Nephron (organoid): ENCODE measurements around the gene ACSF3.
"Not testable (repeated sequence)": the region's sequence is repeated elsewhere in the genome, so short reads cannot be mapped to it uniquely, and the experiment has no call there.

Source experiments
- H3K27ac Mint-ChIP-seq, 3 experiments: 2 replicates each; pipeline ENCODE4 v1.8.0; 2020; ENCODE audit warnings: mixed read lengths in 3 of 3, mild to moderate bottlenecking in 2 of 3, moderate library complexity in 1 of 3
- H3K27me3 Mint-ChIP-seq: 2 replicates; pipeline ENCODE4 v1.8.0; 2021; ENCODE audit warnings: low read depth, mild to moderate bottlenecking, moderate library complexity, mixed read lengths
- H3K36me3 Mint-ChIP-seq: 2 replicates; pipeline ENCODE4 v1.8.0; 2020; ENCODE audit warnings: low read depth, mixed read lengths
- H3K4me1 Mint-ChIP-seq: 2 replicates; pipeline ENCODE4 v1.8.0; 2020; ENCODE audit warnings: mixed read lengths
- H3K4me3 Mint-ChIP-seq, 3 experiments: 2 replicates each; pipeline ENCODE4 v1.8.0; 2020; ENCODE audit warnings: mild to moderate bottlenecking in 3 of 3, mixed read lengths in 3 of 3, moderate library complexity in 2 of 3
- H3K9me3 Mint-ChIP-seq: 2 replicates; pipeline ENCODE4 v1.8.0; 2020; ENCODE audit warnings: mixed read lengths
- TF ChIP-seq, protein P1 (sequence below), 3 experiments: fragments of 200-600 bp; sonication (generic); IDR thresholded peaks; one replicate each; pipeline ENCODE4 v1.5.0; 2021; ENCODE audit warnings: antibody characterized with exemption in 3 of 3; ENCODE audit not compliant: unreplicated experiment in 3 of 3

ACSF3 gene

DNA sequence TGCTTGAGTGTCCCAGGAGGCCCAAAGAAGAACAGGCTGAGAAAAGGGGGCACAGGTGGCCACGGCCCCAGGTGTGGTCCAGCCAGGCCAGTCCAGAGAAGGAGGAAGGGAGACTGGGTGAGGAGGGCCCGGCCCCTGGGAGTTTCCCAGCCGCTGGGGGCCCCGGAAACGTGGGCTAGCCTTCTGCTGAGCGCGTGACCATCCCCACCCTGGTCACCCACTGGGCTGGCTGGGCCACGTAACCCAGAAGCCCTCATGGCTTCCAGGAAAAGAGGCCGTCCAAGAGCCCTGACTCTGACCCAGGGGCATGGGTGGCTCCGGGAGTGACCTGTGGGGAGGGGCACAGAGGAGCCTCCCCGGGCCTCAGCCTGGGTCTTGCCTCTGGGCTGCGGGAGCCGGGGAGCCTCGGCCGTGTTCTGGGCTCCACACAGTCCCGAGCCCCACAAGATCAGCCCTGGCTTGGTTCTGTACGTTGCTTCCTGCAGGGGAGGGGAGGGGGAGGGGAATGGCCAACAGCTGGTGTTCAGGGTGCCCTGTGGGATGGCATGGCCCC is 29.8 kb upstream of the ACSF3 start:
- no peaks in the 10 kb centered on the region for H3K4me1 Mint-ChIP-seq
- TF ChIP-seq, protein P1, sequence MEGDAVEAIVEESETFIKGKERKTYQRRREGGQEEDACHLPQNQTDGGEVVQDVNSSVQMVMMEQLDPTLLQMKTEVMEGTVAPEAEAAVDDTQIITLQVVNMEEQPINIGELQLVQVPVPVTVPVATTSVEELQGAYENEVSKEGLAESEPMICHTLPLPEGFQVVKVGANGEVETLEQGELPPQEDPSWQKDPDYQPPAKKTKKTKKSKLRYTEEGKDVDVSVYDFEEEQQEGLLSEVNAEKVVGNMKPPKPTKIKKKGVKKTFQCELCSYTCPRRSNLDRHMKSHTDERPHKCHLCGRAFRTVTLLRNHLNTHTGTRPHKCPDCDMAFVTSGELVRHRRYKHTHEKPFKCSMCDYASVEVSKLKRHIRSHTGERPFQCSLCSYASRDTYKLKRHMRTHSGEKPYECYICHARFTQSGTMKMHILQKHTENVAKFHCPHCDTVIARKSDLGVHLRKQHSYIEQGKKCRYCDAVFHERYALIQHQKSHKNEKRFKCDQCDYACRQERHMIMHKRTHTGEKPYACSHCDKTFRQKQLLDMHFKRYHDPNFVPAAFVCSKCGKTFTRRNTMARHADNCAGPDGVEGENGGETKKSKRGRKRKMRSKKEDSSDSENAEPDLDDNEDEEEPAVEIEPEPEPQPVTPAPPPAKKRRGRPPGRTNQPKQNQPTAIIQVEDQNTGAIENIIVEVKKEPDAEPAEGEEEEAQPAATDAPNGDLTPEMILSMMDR (IDR thresholded peaks at IDR 0.05; ENCODE audit: unreplicated experiment in 3 of 3): no peak

DNA sequence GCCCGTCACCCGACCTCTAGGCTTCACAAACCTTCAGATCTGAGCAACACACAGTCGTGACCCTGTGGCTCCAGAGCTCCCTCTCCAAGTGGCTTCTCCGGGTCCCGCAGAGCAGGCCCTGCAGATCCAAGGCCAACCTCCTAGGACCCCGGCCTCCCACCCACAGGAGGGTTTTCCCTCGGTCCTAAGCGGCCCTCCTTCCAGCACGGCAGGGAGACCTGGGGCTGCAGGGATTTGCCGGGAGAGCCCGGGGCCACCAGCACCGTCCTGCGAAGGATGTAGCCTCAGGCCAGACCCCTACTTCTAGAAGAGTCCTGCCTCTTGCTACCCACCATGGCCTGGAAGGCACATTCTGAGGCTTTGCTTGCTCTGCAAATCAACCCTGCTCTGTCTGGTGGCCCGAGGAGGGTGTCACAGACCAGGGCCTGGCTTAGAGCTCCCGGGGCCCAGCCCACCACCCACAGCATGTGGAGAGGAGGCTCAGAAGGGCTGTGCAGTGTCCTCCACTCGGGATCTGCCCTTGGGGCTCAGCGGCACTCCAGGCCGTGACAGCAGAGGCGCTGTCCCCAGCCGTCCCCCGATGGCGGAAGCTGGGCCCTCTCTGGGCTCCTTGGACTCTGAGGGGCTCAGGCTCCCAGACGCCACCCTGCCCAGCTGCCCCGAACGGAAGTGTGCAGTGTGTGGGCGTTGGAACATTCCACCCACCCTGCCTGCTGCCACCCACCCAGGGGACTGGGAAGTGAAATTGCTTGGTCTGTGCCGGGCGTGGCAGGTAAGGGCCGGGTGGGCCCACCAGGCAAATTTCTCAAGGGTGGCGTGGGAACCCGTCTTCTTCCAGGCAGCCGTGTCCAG is 28.8 kb upstream of the ACSF3 start:
- no peak overlapping the region for H3K27ac Mint-ChIP-seq
- no peak overlapping the region for H3K4me3 Mint-ChIP-seq
- no peaks in the 10 kb centered on the region for H3K4me1 Mint-ChIP-seq
- H3K36me3 Mint-ChIP-seq: no peaks in the 10 kb centered on the region
- H3K27me3 Mint-ChIP-seq: peaks cover 25% of the 10 kb centered on the region
- H3K9me3 Mint-ChIP-seq: no peaks in the 10 kb centered on the region
- TF ChIP-seq, protein P1 (IDR thresholded peaks at IDR 0.05; ENCODE audit: unreplicated experiment in 3 of 3): no peak

More for the DNA sequence above, 29.8 kb upstream of the ACSF3 start:
- Mint-ChIP-seq H3K27me3 (peaks cover 28% of the 10 kb centered on the region), H3K27ac (no peak overlapping the region), H3K4me3 (no peak overlapping the region), H3K36me3 (no peaks in the 10 kb centered on the region), H3K9me3 (no peaks in the 10 kb centered on the region)

GRCh38 chr16:89065458-89065822 is 28.2 kb upstream of the ACSF3 start:
- H3K27me3 Mint-ChIP-seq: peaks cover 20% of the 10 kb centered on the region
- H3K9me3 Mint-ChIP-seq: no peaks in the 10 kb centered on the region
- TF ChIP-seq, protein P1 (IDR thresholded peaks at IDR 0.05; ENCODE audit: unreplicated experiment in 3 of 3): no peak
- no peak overlapping the region for H3K4me3 Mint-ChIP-seq
- no peak overlapping the region for H3K27ac Mint-ChIP-seq
- no peaks in the 10 kb centered on the region for H3K4me1 Mint-ChIP-seq
- no peaks in the 10 kb centered on the region for H3K36me3 Mint-ChIP-seq

GRCh38 chr16:89066721-89067120 is 26.9 kb upstream of the ACSF3 start:
- Mint-ChIP-seq H3K4me1 (peaks cover 2% of the 10 kb centered on the region), H3K36me3 (no peaks in the 10 kb centered on the region), H3K9me3 (no peaks in the 10 kb centered on the region), H3K27me3 (peaks cover 11% of the 10 kb centered on the region), H3K27ac (no peak overlapping the region), H3K4me3 (no peak overlapping the region)
- TF ChIP-seq, protein P1 (IDR thresholded peaks at IDR 0.05; ENCODE audit: unreplicated experiment in 3 of 3): no peak

DNA sequence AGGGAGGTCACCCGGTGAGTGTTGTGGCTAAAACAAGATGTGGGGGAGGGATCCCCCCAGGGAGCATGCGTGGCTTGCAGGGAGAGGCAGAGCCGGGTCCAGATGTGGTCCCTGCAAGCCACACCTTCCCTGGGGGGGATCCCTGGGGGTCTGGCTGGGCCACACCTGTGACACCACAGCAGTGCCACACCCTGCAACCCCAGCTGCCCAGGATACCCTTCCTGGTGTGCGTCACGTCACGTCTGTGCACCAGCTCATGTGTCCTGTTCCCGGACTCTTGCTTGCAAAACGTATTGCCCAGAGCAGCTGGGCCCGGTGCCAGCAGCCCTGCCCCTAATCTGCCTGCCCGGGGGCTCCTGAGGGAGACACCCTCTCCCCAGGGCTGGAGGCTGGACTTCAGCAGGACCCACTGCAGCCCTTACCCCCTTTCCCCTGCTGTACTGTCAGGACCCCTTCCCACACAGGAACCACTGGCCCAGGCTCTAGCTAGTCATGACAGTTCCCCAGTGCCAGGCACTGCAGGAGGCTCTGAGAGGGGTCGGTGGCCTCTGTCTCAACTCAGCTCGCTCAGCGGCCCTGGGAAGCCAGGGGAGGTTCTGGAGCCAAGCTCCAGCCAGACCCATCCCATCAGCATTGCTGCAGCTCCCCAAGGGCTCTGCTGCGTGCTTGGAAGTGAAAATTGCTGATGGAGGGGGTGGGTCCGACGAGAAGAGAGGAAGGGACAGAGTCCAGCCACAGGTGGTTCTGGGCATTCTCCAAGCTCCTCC is 25.8 kb upstream of the ACSF3 start:
- Mint-ChIP-seq H3K4me1 (peaks cover 8% of the 10 kb centered on the region), H3K27me3 (peaks cover 13% of the 10 kb centered on the region), H3K4me3 (no peak overlapping the region), H3K9me3 (no peaks in the 10 kb centered on the region), H3K27ac (no peak overlapping the region), H3K36me3 (no peaks in the 10 kb centered on the region)
- TF ChIP-seq, protein P1 (IDR thresholded peaks at IDR 0.05; ENCODE audit: unreplicated experiment in 3 of 3): no peak

DNA sequence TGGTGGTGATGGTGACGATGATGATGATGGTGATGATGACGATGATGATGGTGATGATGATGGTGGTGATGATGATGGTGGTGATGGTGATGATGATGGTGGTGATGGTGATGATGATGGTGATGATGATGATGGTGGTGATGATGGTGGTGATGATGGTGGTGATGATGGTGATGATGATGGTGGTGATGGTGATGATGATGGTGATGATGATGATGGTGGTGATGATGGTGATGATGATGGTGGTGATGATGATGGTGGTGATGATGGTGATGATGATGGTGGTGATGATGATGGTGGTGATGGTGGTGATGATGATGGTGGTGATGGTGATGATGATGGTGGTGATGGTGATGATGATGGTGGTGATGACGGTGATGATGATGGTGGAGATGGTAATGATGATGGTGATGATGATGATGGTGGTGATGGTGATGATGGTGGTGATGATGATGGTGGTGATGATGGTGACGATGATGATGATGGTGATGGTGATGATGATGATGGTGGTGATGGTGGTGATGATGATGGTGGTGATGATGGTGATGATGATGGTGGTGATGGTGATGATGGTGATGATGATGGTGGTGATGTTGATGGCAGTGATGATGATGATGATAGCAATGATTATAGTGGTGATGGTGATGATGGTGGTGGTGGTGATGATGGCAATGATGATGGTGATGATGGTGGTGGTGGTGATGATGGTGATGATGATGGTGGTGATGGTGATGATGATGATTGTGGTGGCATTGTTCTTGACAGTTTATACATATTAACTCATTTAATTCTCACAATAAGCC is 24.6 kb upstream of the ACSF3 start:
- peaks cover 13% of the 10 kb centered on the region for H3K27me3 Mint-ChIP-seq
- H3K4me3 Mint-ChIP-seq, H3K9me3 Mint-ChIP-seq, H3K4me1 Mint-ChIP-seq, H3K36me3 Mint-ChIP-seq, H3K27ac Mint-ChIP-seq: not testable (repeated sequence)
